Mucosa of rectum (tissue), 2 donors: ENCODE data around the gene LYG2.
A peak's percentile ranks its signal among the peaks of the same experiment; 100 is the strongest.
"Not testable (repeated sequence)": the region's sequence is repeated elsewhere in the genome, so short reads cannot be mapped to it uniquely, and the experiment has no call there.

Experiments
- H3K27ac ChIP-seq, 2 donors: one replicate each; pipeline ENCODE4 v1.7.0; 2013; ENCODE audit warnings: inconsistent platforms in 2 of 2, low read depth in 2 of 2, low read length in 2 of 2
- H3K27me3 ChIP-seq, 2 donors: one replicate each; pipeline ENCODE4 v1.7.0; 2013; ENCODE audit warnings: low read length in 2 of 2; ENCODE audit not compliant: control insufficient read depth in 2 of 2, insufficient read depth in 2 of 2
- H3K36me3 ChIP-seq, 2 donors: one replicate each; pipeline ENCODE4 v1.7.0; 2013; ENCODE audit warnings: low read length in 2 of 2; ENCODE audit not compliant: control insufficient read depth in 2 of 2, insufficient read depth in 2 of 2
- H3K4me1 ChIP-seq, 2 donors: one replicate each; pipeline ENCODE4 v1.7.0; 2013; ENCODE audit warnings: low read length in 2 of 2, mild to moderate bottlenecking in 1 of 2; ENCODE audit not compliant: control insufficient read depth in 2 of 2, insufficient read depth in 2 of 2
- H3K4me3 ChIP-seq, 2 donors: one replicate each; pipeline ENCODE4 v1.7.0; 2013; ENCODE audit warnings: low read length in 2 of 2
- H3K9ac ChIP-seq, 2 donors: one replicate each; pipeline ENCODE4 v1.7.0; 2013; ENCODE audit warnings: low read length in 2 of 2, low read depth in 1 of 2, mild to moderate bottlenecking in 1 of 2
- H3K9me3 ChIP-seq, 2 donors: one replicate each; pipeline ENCODE4 v1.7.0; 2013; ENCODE audit warnings: low read length in 2 of 2; ENCODE audit not compliant: control insufficient read depth in 2 of 2
- donor health status: healthy.
- donor health status: Normal muscosa, but diverticular disease.

Gene LYG2

DNA sequence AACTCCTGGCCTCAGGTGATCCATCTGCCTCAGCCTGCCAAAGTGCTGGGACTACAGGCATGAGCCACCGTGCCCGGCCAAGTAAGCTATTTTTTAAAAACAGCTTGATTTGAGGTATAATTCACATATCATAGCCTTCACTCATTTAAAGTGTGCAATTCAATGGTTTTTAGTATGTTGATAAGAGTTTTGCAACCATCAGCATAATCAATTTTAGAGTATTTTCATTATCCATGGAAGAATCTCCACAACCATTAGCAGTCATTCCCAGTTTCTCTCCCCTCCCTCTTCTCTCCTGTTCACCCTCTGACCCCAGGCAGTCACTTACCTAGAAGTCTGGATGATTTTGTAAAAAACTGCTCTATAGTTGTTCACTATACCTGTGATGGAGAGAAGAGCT is 4.7 kb upstream of the LYG2 start:
- H3K9me3 ChIP-seq, result no peaks in the 10 kb centered on the region
- no peaks in the 10 kb centered on the region for H3K27me3 ChIP-seq
- no peak overlapping the region for H3K4me3 ChIP-seq
- no peak overlapping the region for H3K27ac ChIP-seq
- H3K4me1 ChIP-seq, result no peaks in the 10 kb centered on the region
- H3K36me3 ChIP-seq, result no peaks in the 10 kb centered on the region
- H3K9ac ChIP-seq, result no peak overlapping the region

DNA sequence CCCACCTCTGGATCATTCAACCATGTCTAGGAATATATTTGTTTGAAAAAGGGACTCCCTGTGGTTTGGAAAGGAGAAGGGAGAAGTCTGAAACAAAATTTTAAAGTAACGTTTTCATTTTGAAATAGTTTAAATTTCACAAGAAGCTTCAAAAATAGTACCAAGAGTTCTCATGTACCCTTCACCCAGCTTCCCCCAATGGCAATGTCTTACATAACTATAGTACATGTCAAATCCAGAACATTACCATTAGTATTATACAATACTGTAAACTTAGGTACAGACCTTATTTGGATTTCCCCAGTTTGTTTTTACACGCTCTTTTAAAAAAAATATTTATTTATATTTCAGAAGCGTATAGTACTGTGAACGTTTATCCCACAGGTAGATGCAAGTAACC is 4.0 kb upstream of the LYG2 start:
- Histone ChIP-seq H3K4me1 (no peaks in the 10 kb centered on the region), H3K27ac (no peak overlapping the region), H3K36me3 (no peaks in the 10 kb centered on the region), H3K4me3 (no peak overlapping the region), H3K9ac (no peak overlapping the region), H3K9me3 (no peaks in the 10 kb centered on the region), H3K27me3 (no peaks in the 10 kb centered on the region)

DNA sequence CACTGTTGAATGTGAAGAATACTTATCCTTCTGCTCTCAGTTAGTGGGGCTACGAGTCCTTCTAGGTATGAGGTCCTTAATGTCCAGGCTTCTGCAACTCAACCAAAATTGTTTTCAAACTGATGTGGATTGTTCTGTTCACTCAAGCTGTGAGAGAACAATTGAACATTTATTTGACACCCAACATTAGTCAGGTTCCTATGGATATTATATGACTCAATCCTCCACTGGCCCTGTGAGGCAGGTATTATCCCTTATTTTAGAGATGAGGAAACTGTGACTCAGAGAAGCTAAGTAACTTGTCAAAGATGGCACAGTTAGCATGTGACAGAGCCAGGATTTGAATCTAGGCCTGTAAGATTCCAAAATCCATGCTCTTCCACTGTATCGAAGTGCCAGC is 1.2 kb upstream of the LYG2 start:
- Histone ChIP-seq H3K4me3 (no peak overlapping the region), H3K27ac (no peak overlapping the region), H3K9me3 (no peaks in the 10 kb centered on the region), H3K4me1 (no peaks in the 10 kb centered on the region), H3K27me3 (no peaks in the 10 kb centered on the region), H3K9ac (no peak overlapping the region), H3K36me3 (no peaks in the 10 kb centered on the region)

- H3K9me3 ChIP-seq, result no peaks in the 10 kb centered on the region
- no peaks in the 10 kb centered on the region for H3K36me3 ChIP-seq
- H3K4me3 ChIP-seq, result no peak overlapping the region
- no peaks in the 10 kb centered on the region for H3K27me3 ChIP-seq
- H3K9ac ChIP-seq, result no peak overlapping the region
- no peak overlapping the region for H3K27ac ChIP-seq
- no peaks in the 10 kb centered on the region for H3K4me1 ChIP-seq
Measured at GRCh38 chr2:99249951-99250350, 5.5 kb downstream of the LYG2 start.

DNA sequence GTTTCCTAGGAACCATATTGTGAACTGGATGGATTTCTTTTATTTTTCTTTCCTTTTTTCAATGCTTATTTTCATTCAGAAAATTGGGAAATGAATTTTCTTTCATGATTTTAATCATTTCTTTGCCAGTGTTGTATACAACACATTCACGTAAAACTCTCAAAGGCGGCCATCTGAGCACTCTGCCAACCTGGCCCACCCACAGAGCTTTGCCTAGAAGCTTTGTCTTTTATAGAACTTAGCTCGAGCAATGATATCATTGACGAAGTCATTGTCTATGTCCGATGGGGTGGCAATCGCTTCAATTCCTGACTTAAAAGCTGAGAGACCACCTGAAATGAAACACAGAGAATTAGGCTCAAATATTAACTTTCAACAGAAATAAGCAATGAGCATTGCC is 13.3 kb downstream of the LYG2 start:
- H3K9me3 ChIP-seq, result no peaks in the 10 kb centered on the region
- no peak overlapping the region for H3K4me3 ChIP-seq
- no peaks in the 10 kb centered on the region for H3K4me1 ChIP-seq
- H3K9ac ChIP-seq, result no peak overlapping the region
- H3K27me3 ChIP-seq, result no peaks in the 10 kb centered on the region
- H3K27ac ChIP-seq, result no peak overlapping the region
- H3K36me3 ChIP-seq, result no peaks in the 10 kb centered on the region

- H3K9ac ChIP-seq, result no peak overlapping the region
- H3K4me1 ChIP-seq, result no peaks in the 10 kb centered on the region
- H3K9me3 ChIP-seq, result no peaks in the 10 kb centered on the region
- no peak overlapping the region for H3K27ac ChIP-seq
- no peaks in the 10 kb centered on the region for H3K27me3 ChIP-seq
- no peaks in the 10 kb centered on the region for H3K36me3 ChIP-seq
- no peak overlapping the region for H3K4me3 ChIP-seq
Measured at GRCh38 chr2:99240431-99240830, 15.0 kb downstream of the LYG2 start.

- no peak overlapping the region for H3K4me3 ChIP-seq
- no peak overlapping the region for H3K27ac ChIP-seq
- no peaks in the 10 kb centered on the region for H3K4me1 ChIP-seq
- H3K9me3 ChIP-seq, result no peaks in the 10 kb centered on the region
- H3K9ac ChIP-seq, result no peak overlapping the region
- no peaks in the 10 kb centered on the region for H3K27me3 ChIP-seq
- no peaks in the 10 kb centered on the region for H3K36me3 ChIP-seq
Measured at GRCh38 chr2:99238599-99238998, 16.9 kb downstream of the LYG2 start.

DNA sequence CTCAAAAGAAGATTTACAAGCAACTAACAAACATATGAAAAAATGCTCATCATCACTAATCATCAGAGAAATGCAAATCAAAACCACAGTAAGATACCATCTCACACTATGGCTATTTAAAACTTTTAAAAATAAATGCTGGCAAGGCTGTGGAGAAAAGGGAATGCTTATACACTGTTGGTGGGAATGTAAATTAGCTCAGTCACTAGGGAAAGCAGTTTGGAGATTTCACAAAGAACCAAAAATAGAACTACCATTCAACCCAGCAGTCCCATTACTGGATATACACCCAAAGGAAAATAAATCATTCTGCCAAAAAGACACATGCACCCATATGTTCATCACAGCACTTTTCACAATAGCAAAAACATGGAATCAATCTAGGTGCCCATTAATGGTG is 22.3 kb downstream of the LYG2 start:
- H3K4me3 ChIP-seq, H3K36me3 ChIP-seq, H3K27ac ChIP-seq, H3K9me3 ChIP-seq, H3K27me3 ChIP-seq, H3K9ac ChIP-seq, H3K4me1 ChIP-seq: not testable (repeated sequence)

DNA sequence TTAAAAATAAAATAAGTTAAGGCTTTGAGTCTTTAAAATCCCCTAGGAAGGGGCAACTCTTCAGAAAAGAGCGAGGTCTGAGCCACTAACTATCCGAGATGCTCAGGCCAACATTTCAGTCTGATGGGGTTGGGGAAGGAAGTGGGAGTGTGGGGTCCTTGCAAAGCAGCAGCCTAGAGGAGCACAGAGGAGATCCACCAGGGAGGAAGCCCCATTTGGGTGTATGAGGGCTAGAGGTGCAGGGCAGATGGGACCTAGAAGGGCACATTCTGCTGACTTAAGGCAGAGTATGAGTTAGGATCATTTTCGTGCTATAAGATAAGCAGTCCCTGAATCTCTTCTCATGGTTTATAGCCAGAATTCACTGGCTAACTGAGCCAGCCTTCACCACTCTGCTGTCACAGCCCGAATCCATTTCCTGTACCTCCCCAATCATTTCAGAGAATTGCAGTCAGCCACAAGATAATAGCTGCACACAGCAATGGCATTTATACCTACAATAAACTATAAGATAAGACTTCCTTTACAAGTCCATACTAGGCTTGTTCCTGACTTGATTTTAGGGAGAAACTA is 37.5 kb downstream of the LYG2 start:
- Histone ChIP-seq H3K27me3 (no peaks in the 10 kb centered on the region), H3K4me1 (peaks cover 4 to 5% of the 10 kb centered on the region in 2 donors), H3K4me3 (no peak overlapping the region), H3K9ac (no peak overlapping the region), H3K27ac (peak overlapping the region in 1 of 2 donors; percentile 6), H3K9me3 (no peaks in the 10 kb centered on the region), H3K36me3 (no peaks in the 10 kb centered on the region)

- Histone ChIP-seq H3K27me3 (no peaks in the 10 kb centered on the region), H3K4me3 (no peak overlapping the region), H3K9me3 (no peaks in the 10 kb centered on the region), H3K36me3 (no peaks in the 10 kb centered on the region), H3K4me1 (peaks cover 4 to 5% of the 10 kb centered on the region in 2 donors), H3K9ac (no peak overlapping the region), H3K27ac (no peak overlapping the region)
Measured at GRCh38 chr2:99216096-99216495, 39.4 kb downstream of the LYG2 start.

- Histone ChIP-seq H3K4me3 (no peak overlapping the region), H3K9me3 (no peaks in the 10 kb centered on the region), H3K36me3 (no peaks in the 10 kb centered on the region), H3K27ac (no peak overlapping the region), H3K27me3 (no peaks in the 10 kb centered on the region), H3K9ac (no peak overlapping the region), H3K4me1 (no peaks in the 10 kb centered on the region)
Measured at GRCh38 chr2:99205491-99205890, 50.0 kb downstream of the LYG2 start.
